Measurements from ENCODE around the gene TOX3. TPM values are rescaled to one million over a fixed set of nuclear protein-coding genes. Genes with fewer than 3 reads are reported as not detected.

The TOX3 gene
- total and polyA plus RNA-seq, 2 experiments from 2014 or later: 9.8 to 15.6 TPM

GRCh38 chr16:52393448-52393847 lies 153.5 kb downstream of the TOX3 start:
- Histone ChIP-seq H3K9me2 (ENCODE audit: insufficient read depth) (peaks cover 18% of the 10 kb centered on the region), H3K79me2 (replicated peaks; ENCODE audit: insufficient read depth) (no peaks in the 10 kb centered on the region), H3K4me3 (no peak overlapping the region), H2AFZ (no peak overlapping the region), H3K4me2 (no peak overlapping the region), H3K27ac (ENCODE audit: low read depth) (no peak overlapping the region), H3K36me3 (ENCODE audit: insufficient read depth) (no peaks in the 10 kb centered on the region), H3F3A (replicated peaks; ENCODE audit: low read depth) (no peaks in the 10 kb centered on the region), H3K27me3 (ENCODE audit: insufficient read depth) (no peaks in the 10 kb centered on the region), H3K4me1 (ENCODE audit: insufficient read depth) (no peaks in the 10 kb centered on the region), H4K20me1 (replicated peaks; ENCODE audit: insufficient read depth) (no peaks in the 10 kb centered on the region)
- DNase-seq (ENCODE audit: low spot score): no peak
- Mint-ChIP-seq H3K27ac (no peak overlapping the region), H3K27me3 (ENCODE audit: insufficient read depth, low read depth, poor library complexity) (peaks cover 2% of the 10 kb centered on the region), H3K4me3 (no peak overlapping the region), H3K9me3 (no peaks in the 10 kb centered on the region), H3K36me3 (ENCODE audit: low read depth) (no peaks in the 10 kb centered on the region), H3K4me1 (no peaks in the 10 kb centered on the region)
- TF ChIP-seq REST (IDR thresholded peaks at IDR 0.05; ENCODE audit: unreplicated experiment) (no peak), CTCF (conservative IDR thresholded peaks at IDR 0.05; ENCODE audit: low read depth in 2 of 2) (no peak), ZNF462 (CRISPR knock-in tag; IDR thresholded peaks at IDR 0.05) (no peak), EZH2phosphoT487 (IDR thresholded peaks at IDR 0.05; ENCODE audit: unreplicated experiment) (no peak), NANOG (IDR thresholded peaks at IDR 0.05; ENCODE audit: borderline replicate concordance) (no peak), ZNF331 (CRISPR knock-in tag; IDR thresholded peaks at IDR 0.05; ENCODE audit: low read depth) (no peak), JUNB (IDR thresholded peaks at IDR 0.05; ENCODE audit: unreplicated experiment) (no peak), ZNF114 (CRISPR knock-in tag; IDR thresholded peaks at IDR 0.05) (no peak), EZH2 (IDR thresholded peaks at IDR 0.05; ENCODE audit: low read depth, unreplicated experiment) (no peak), STAT1 (IDR thresholded peaks at IDR 0.05; ENCODE audit: unreplicated experiment) (no peak), CREB1 (CRISPR knock-in tag; IDR thresholded peaks at IDR 0.05; ENCODE audit: low read depth) (no peak)
- ATAC-seq: no peak
